IgD-negative memory B cell (primary cell): ENCODE results near the gene ID3. TPM values are rescaled to one million over a fixed set of nuclear protein-coding genes. Genes with fewer than 3 reads are reported as not detected.
"Not testable (repeated sequence)": the region's sequence is repeated elsewhere in the genome, so short reads cannot be mapped to it uniquely, and the experiment has no call there.

Experiments
- H3K27ac Mint-ChIP-seq, 3 donors: one replicate each; pipeline ENCODE4 v1.8.0; 2020 to 2022; ENCODE audit warnings: mild to moderate bottlenecking in 3 of 3, mixed read lengths in 3 of 3, moderate library complexity in 1 of 3
- H3K27me3 Mint-ChIP-seq: one replicate; pipeline ENCODE4 v1.8.0; 2021; ENCODE audit warnings: mixed read lengths
- H3K36me3 Mint-ChIP-seq: one replicate; pipeline ENCODE4 v1.8.0; 2020; ENCODE audit warnings: mild to moderate bottlenecking, mixed read lengths
- H3K4me1 Mint-ChIP-seq, 3 donors: one replicate each; pipeline ENCODE4 v1.8.0; 2020 to 2022; ENCODE audit warnings: mixed read lengths in 3 of 3, mild to moderate bottlenecking in 1 of 3
- H3K4me3 Mint-ChIP-seq, 4 donors: one replicate each; pipeline ENCODE4 v1.8.0; 2020 to 2022; ENCODE audit warnings: mild to moderate bottlenecking in 4 of 4, mixed read lengths in 4 of 4, moderate library complexity in 3 of 4
- H3K9me3 Mint-ChIP-seq, 3 donors: one replicate each; pipeline ENCODE4 v1.8.0; 2020 to 2021; ENCODE audit warnings: mixed read lengths in 3 of 3, mild to moderate bottlenecking in 1 of 3
- polyA plus RNA-seq: library from polyadenylated mRNA; unstranded; fragments of 300-500 nt; fragmentation: Illumina TruSeq; gene quantifications from one replicate; pipeline ENCODE4 v1.2.3, GENCODE V29; 2021

Gene ID3
- polyA plus RNA-seq, 1 donor from 2014 or later: 74.0 TPM

- H3K27ac Mint-ChIP-seq: peak overlapping the region; percentile 80 to 93 (median 83)
- peaks cover 0 to 2% (median 0%) of the 10 kb centered on the region in 3 donors for H3K9me3 Mint-ChIP-seq
- no peaks in the 10 kb centered on the region for H3K36me3 Mint-ChIP-seq
- H3K27me3 Mint-ChIP-seq: peaks cover 2% of the 10 kb centered on the region
- peaks cover 70 to 85% (median 74%) of the 10 kb centered on the region in 3 donors for H3K4me1 Mint-ChIP-seq
- H3K4me3 Mint-ChIP-seq: peak overlapping the region in 3 of 4 donors; percentile 42 to 81 (median 73)
These were observed 34.4 kb upstream of the ID3 start for GRCh38 chr1:23593556-23594148.

GRCh38 chr1:23593042-23593521, 33.8 kb upstream of the ID3 start:
- Mint-ChIP-seq H3K27me3 (peaks cover 2% of the 10 kb centered on the region), H3K4me1 (peaks cover 70 to 90% (median 77%) of the 10 kb centered on the region in 3 donors), H3K4me3 (peak overlapping the region in 3 of 4 donors; percentile 27 to 81 (median 73)), H3K36me3 (no peaks in the 10 kb centered on the region), H3K9me3 (peaks cover 0 to 2% (median 0%) of the 10 kb centered on the region in 3 donors), H3K27ac (peak overlapping the region; percentile 80 to 93 (median 83))

- Mint-ChIP-seq H3K9me3 (peaks cover 0 to 2% (median 0%) of the 10 kb centered on the region in 3 donors), H3K4me3 (peak overlapping the region; percentile 54 to 88 (median 72)), H3K36me3 (no peaks in the 10 kb centered on the region), H3K27ac (peak overlapping the region; percentile 80 to 95 (median 83)), H3K27me3 (peaks cover 2% of the 10 kb centered on the region), H3K4me1 (peaks cover 63 to 87% (median 76%) of the 10 kb centered on the region in 3 donors)
These were observed 33.0 kb upstream of the ID3 start for GRCh38 chr1:23592209-23592892.

GRCh38 chr1:23591460-23592208, 32.3 kb upstream of the ID3 start:
- Mint-ChIP-seq H3K27ac (peak overlapping the region; percentile 80 to 95 (median 83)), H3K36me3 (no peaks in the 10 kb centered on the region), H3K4me1 (peaks cover 58 to 82% (median 74%) of the 10 kb centered on the region in 3 donors), H3K9me3 (peaks cover 0 to 2% (median 0%) of the 10 kb centered on the region in 3 donors), H3K27me3 (peaks cover 2% of the 10 kb centered on the region), H3K4me3 (peak overlapping the region; percentile 61 to 90 (median 76))

GRCh38 chr1:23590058-23590783, 30.9 kb upstream of the ID3 start:
- peak overlapping the region; percentile 14 to 90 (median 66) for H3K4me3 Mint-ChIP-seq
- H3K27ac Mint-ChIP-seq: peak overlapping the region; percentile 45 to 92 (median 57)
- H3K4me1 Mint-ChIP-seq: peaks cover 50 to 76% (median 67%) of the 10 kb centered on the region in 3 donors
- no peaks in the 10 kb centered on the region for H3K36me3 Mint-ChIP-seq
- H3K27me3 Mint-ChIP-seq: peaks cover 2% of the 10 kb centered on the region
- peaks cover 0 to 2% (median 0%) of the 10 kb centered on the region in 3 donors for H3K9me3 Mint-ChIP-seq

- Mint-ChIP-seq H3K9me3 (peaks cover 0 to 2% (median 0%) of the 10 kb centered on the region in 3 donors), H3K4me1 (peaks cover 45 to 71% (median 61%) of the 10 kb centered on the region in 3 donors), H3K27me3 (peaks cover 2% of the 10 kb centered on the region), H3K4me3 (peak overlapping the region in 3 of 4 donors; percentile 53 to 90 (median 56)), H3K27ac (peak overlapping the region; percentile 45 to 92 (median 57)), H3K36me3 (no peaks in the 10 kb centered on the region)
These were observed 30.3 kb upstream of the ID3 start for GRCh38 chr1:23589585-23589986.

GRCh38 chr1:23588749-23589548, 29.6 kb upstream of the ID3 start:
- H3K27me3 Mint-ChIP-seq: no peaks in the 10 kb centered on the region
- peak overlapping the region in 2 of 4 donors; percentile 2 to 48 for H3K4me3 Mint-ChIP-seq
- no peaks in the 10 kb centered on the region for H3K36me3 Mint-ChIP-seq
- H3K4me1 Mint-ChIP-seq: peaks cover 39 to 66% (median 54%) of the 10 kb centered on the region in 3 donors
- H3K9me3 Mint-ChIP-seq: peaks cover 0 to 2% (median 0%) of the 10 kb centered on the region in 3 donors
- peak overlapping the region; percentile 33 to 72 (median 59) for H3K27ac Mint-ChIP-seq

- no peak overlapping the region for H3K4me3 Mint-ChIP-seq
- H3K4me1 Mint-ChIP-seq: peaks cover 22 to 38% (median 31%) of the 10 kb centered on the region in 3 donors
- H3K36me3 Mint-ChIP-seq: no peaks in the 10 kb centered on the region
- no peaks in the 10 kb centered on the region for H3K9me3 Mint-ChIP-seq
- H3K27me3 Mint-ChIP-seq: no peaks in the 10 kb centered on the region
- peak overlapping the region in 2 of 3 donors; percentile 45 to 50 for H3K27ac Mint-ChIP-seq
These were observed 26.2 kb upstream of the ID3 start for GRCh38 chr1:23585321-23586022.

GRCh38 chr1:23583727-23584126, 24.4 kb upstream of the ID3 start:
- H3K4me1 Mint-ChIP-seq: peaks cover 11 to 28% (median 14%) of the 10 kb centered on the region in 3 donors
- not testable (repeated sequence) for H3K27me3 Mint-ChIP-seq, H3K36me3 Mint-ChIP-seq, H3K4me3 Mint-ChIP-seq, H3K27ac Mint-ChIP-seq, H3K9me3 Mint-ChIP-seq

- H3K36me3 Mint-ChIP-seq: no peaks in the 10 kb centered on the region
- H3K4me1 Mint-ChIP-seq: peaks cover 14 to 29% (median 17%) of the 10 kb centered on the region in 3 donors
- no peak overlapping the region for H3K4me3 Mint-ChIP-seq
These were observed 23.5 kb upstream of the ID3 start for GRCh38 chr1:23582820-23583219.

GRCh38 chr1:23581219-23581618, 21.9 kb upstream of the ID3 start:
- Mint-ChIP-seq H3K27me3 (no peaks in the 10 kb centered on the region), H3K4me3 (no peak overlapping the region), H3K36me3 (no peaks in the 10 kb centered on the region), H3K27ac (peak overlapping the region in 1 of 3 donors; percentile 39), H3K4me1 (peaks cover 21 to 40% (median 30%) of the 10 kb centered on the region in 3 donors), H3K9me3 (no peaks in the 10 kb centered on the region)

More at GRCh38 chr1:23582820-23583219, 23.5 kb upstream of the ID3 start:
- Mint-ChIP-seq H3K27ac (peak overlapping the region in 2 of 3 donors; percentile 21 to 72), H3K9me3 (no peaks in the 10 kb centered on the region), H3K27me3 (no peaks in the 10 kb centered on the region)

GRCh38 chr1:23578997-23579363, 19.7 kb upstream of the ID3 start:
- Mint-ChIP-seq H3K36me3 (peaks cover 2% of the 10 kb centered on the region), H3K27me3 (no peaks in the 10 kb centered on the region), H3K9me3 (peaks cover 0 to 6% (median 2%) of the 10 kb centered on the region in 3 donors), H3K4me3 (no peak overlapping the region), H3K4me1 (peaks cover 41 to 58% (median 51%) of the 10 kb centered on the region in 3 donors), H3K27ac (peak overlapping the region in 2 of 3 donors; percentile 10 to 68)
